T-helper 1 cell (primary cell): ENCODE data around the gene KRTAP9-3.
"Not testable (repeated sequence)": the region's sequence is repeated elsewhere in the genome, so short reads cannot be mapped to it uniquely, and the experiment has no call there.

ENCODE experiments used
- DNase-seq, 5 donors: peaks; one replicate each; pipeline ENCODE4 v3.0.0-alpha.2; 2012 to 2020

KRTAP9-3 gene

GRCh38 chr17:41251261-41251660 is 19.0 kb downstream of the KRTAP9-3 start:
- DNase-seq = no peak

- DNase-seq = no peak
These were observed 22.6 kb downstream of the KRTAP9-3 start for GRCh38 chr17:41254861-41255260.

GRCh38 chr17:41255381-41256290 is 23.4 kb downstream of the KRTAP9-3 start, which contains the start of gene KRTAP9-9:
TSS of gene KRTAP9-9 (plus strand) at chr17:41255384.
- DNase-seq = not testable (repeated sequence)

- DNase-seq = no peak
These were observed 24.0 kb downstream of the KRTAP9-3 start for GRCh38 chr17:41256291-41256685.

GRCh38 chr17:41258406-41258805 is 26.2 kb downstream of the KRTAP9-3 start:
- DNase-seq = no peak

- DNase-seq = no peak
These were observed 31.0 kb downstream of the KRTAP9-3 start for GRCh38 chr17:41263212-41263611.

- no peak for DNase-seq
These were observed 32.4 kb downstream of the KRTAP9-3 start for GRCh38 chr17:41264599-41264998.

GRCh38 chr17:41265078-41265477 is 32.8 kb downstream of the KRTAP9-3 start, which contains the start of gene KRTAP9-6:
TSS of gene KRTAP9-6 (plus strand) at chr17:41265378. CDS start at chr17:41265378, 0 bp downstream.
- DNase-seq = no peak

- DNase-seq = no peak
These were observed 35.5 kb downstream of the KRTAP9-3 start for GRCh38 chr17:41267711-41268110.

GRCh38 chr17:41271323-41271722 is 39.1 kb downstream of the KRTAP9-3 start:
- DNase-seq = not testable (repeated sequence)

GRCh38 chr17:41271858-41272257 is 39.6 kb downstream of the KRTAP9-3 start:
- DNase-seq = no peak

- DNase-seq = not testable (repeated sequence)
These were observed 43.5 kb downstream of the KRTAP9-3 start, which contains the start of gene KRTAP9-7 for GRCh38 chr17:41275648-41276190. TSS of gene KRTAP9-7 (plus strand) at chr17:41275698. CDS start at chr17:41275698, 0 bp downstream.

- DNase-seq = peak in 1 of 5 donors; percentile 0
These were observed 46.1 kb downstream of the KRTAP9-3 start for GRCh38 chr17:41278176-41278955.
